ENCODE measurements around the gene TCERG1L.
"Not testable (repeated sequence)": the region's sequence is repeated elsewhere in the genome, so short reads cannot be mapped to it uniquely, and the experiment has no call there.

Gene TCERG1L

GRCh38 chr10:131081786-131082185 is 229.7 kb downstream of the TCERG1L start:
- no peak overlapping the region for H3K27ac ChIP-seq
- no peak for DNase-seq (ENCODE audit: low read depth, low spot score)

GRCh38 chr10:131081376-131081775 is 230.1 kb downstream of the TCERG1L start:
- DNase-seq (ENCODE audit: low read depth, low spot score) = no peak
- no peak overlapping the region for H3K27ac ChIP-seq

- no peak for DNase-seq (ENCODE audit: low read depth, low spot score)
- no peak overlapping the region for H3K27ac ChIP-seq
Observed at GRCh38 chr10:131080571-131080970, 230.9 kb downstream of the TCERG1L start.

- no peak overlapping the region for H3K27ac ChIP-seq
- no peak for DNase-seq (ENCODE audit: low read depth, low spot score)
Observed at GRCh38 chr10:131079314-131079713, 232.2 kb downstream of the TCERG1L start.

- not testable (repeated sequence) for DNase-seq (ENCODE audit: low read depth, low spot score); H3K27ac ChIP-seq
Observed at GRCh38 chr10:131078882-131079280, 232.6 kb downstream of the TCERG1L start.

GRCh38 chr10:131078131-131078881 is 233.2 kb downstream of the TCERG1L start:
- no peak overlapping the region for H3K27ac ChIP-seq
- no peak for DNase-seq (ENCODE audit: low read depth, low spot score)

GRCh38 chr10:131077724-131078123 is 233.8 kb downstream of the TCERG1L start:
- DNase-seq (ENCODE audit: low read depth, low spot score) = no peak
- H3K27ac ChIP-seq = no peak overlapping the region

GRCh38 chr10:131077031-131077430 is 234.5 kb downstream of the TCERG1L start:
- no peak for DNase-seq (ENCODE audit: low read depth, low spot score)
- no peak overlapping the region for H3K27ac ChIP-seq

- DNase-seq (ENCODE audit: low read depth, low spot score) = no peak
Observed at GRCh38 chr10:131076356-131076755, 235.2 kb downstream of the TCERG1L start.

GRCh38 chr10:131075218-131075770 is 236.2 kb downstream of the TCERG1L start:
- H3K27ac ChIP-seq = no peak overlapping the region

More at GRCh38 chr10:131076356-131076755, 235.2 kb downstream of the TCERG1L start:
- no peak overlapping the region for H3K27ac ChIP-seq

GRCh38 chr10:131074682-131075081 is 236.8 kb downstream of the TCERG1L start:
- no peak overlapping the region for H3K27ac ChIP-seq
- no peak for DNase-seq (ENCODE audit: low read depth, low spot score)

More at GRCh38 chr10:131075218-131075770, 236.2 kb downstream of the TCERG1L start:
- no peak for DNase-seq (ENCODE audit: low read depth, low spot score)

- no peak overlapping the region for H3K27ac ChIP-seq
- DNase-seq (ENCODE audit: low read depth, low spot score) = no peak
Observed at GRCh38 chr10:131073469-131074035, 238.0 kb downstream of the TCERG1L start.

- no peak overlapping the region for H3K27ac ChIP-seq
- DNase-seq (ENCODE audit: low read depth, low spot score) = no peak
Observed at GRCh38 chr10:131072651-131073468, 238.7 kb downstream of the TCERG1L start.

GRCh38 chr10:131071721-131072120 is 239.8 kb downstream of the TCERG1L start:
- no peak for DNase-seq (ENCODE audit: low read depth, low spot score)
- H3K27ac ChIP-seq = no peak overlapping the region

GRCh38 chr10:131070856-131071255 is 240.7 kb downstream of the TCERG1L start:
- H3K27ac ChIP-seq = no peak overlapping the region
- DNase-seq (ENCODE audit: low read depth, low spot score) = no peak

GRCh38 chr10:131068760-131069159 is 242.8 kb downstream of the TCERG1L start:
- no peak overlapping the region for H3K27ac ChIP-seq
- no peak for DNase-seq (ENCODE audit: low read depth, low spot score)

GRCh38 chr10:131068311-131068710 is 243.2 kb downstream of the TCERG1L start:
- no peak for DNase-seq (ENCODE audit: low read depth, low spot score)
- H3K27ac ChIP-seq = no peak overlapping the region

GRCh38 chr10:131067690-131068089 is 243.8 kb downstream of the TCERG1L start:
- H3K27ac ChIP-seq = no peak overlapping the region
- no peak for DNase-seq (ENCODE audit: low read depth, low spot score)

GRCh38 chr10:131065673-131066305 is 245.7 kb downstream of the TCERG1L start:
- DNase-seq (ENCODE audit: low read depth, low spot score) = no peak
- no peak overlapping the region for H3K27ac ChIP-seq

GRCh38 chr10:131063311-131063710 is 248.2 kb downstream of the TCERG1L start:
- DNase-seq (ENCODE audit: low read depth, low spot score) = no peak
- H3K27ac ChIP-seq = no peak overlapping the region

Measured in epithelial cell of prostate (primary cell).